KMS-11 (cell line): ENCODE measurements around the gene CTSG.

ENCODE experiments used
- H2AFZ ChIP-seq: fragments of 200-600 bp; sonication (generic); 2 replicates; pipeline ENCODE4 v1.6.1; 2016; ENCODE audit warnings: antibody characterized with exemption, mixed run types, low read depth
- H3K27ac ChIP-seq: fragments of 200-600 bp; sonication (generic); 2 replicates; pipeline ENCODE4 v1.6.1; 2016; ENCODE audit warnings: mild to moderate bottlenecking, mixed run types
- H3K27me3 ChIP-seq: fragments of 200-600 bp; sonication (generic); 2 replicates; pipeline ENCODE4 v1.6.1; 2017; ENCODE audit warnings: mild to moderate bottlenecking, low read depth, mixed run types, moderate library complexity; ENCODE audit not compliant: insufficient read depth
- H3K36me3 ChIP-seq: fragments of 200-600 bp; sonication (generic); 2 replicates; pipeline ENCODE4 v1.6.1; 2017; ENCODE audit warnings: mild to moderate bottlenecking, mixed run types; ENCODE audit not compliant: insufficient read depth
- H3K4me1 ChIP-seq: fragments of 200-600 bp; sonication (generic); 2 replicates; pipeline ENCODE4 v1.6.1; 2016; ENCODE audit warnings: mild to moderate bottlenecking, low read depth, mixed run types; ENCODE audit not compliant: poor library complexity, severe bottlenecking
- H3K4me2 ChIP-seq: fragments of 200-600 bp; sonication (generic); 2 replicates; pipeline ENCODE4 v1.7.0; 2016; ENCODE audit warnings: mild to moderate bottlenecking, mixed run types
- H3K4me3 ChIP-seq: fragments of 200-600 bp; sonication (generic); IDR thresholded peaks from 2 replicates; pipeline ENCODE4 v1.6.1; 2017; ENCODE audit warnings: low read depth, low read length, mixed read lengths; ENCODE audit not compliant: insufficient read depth
- H3K79me2 ChIP-seq: fragments of 200-600 bp; sonication (generic); 2 replicates; pipeline ENCODE4 v1.6.1; 2016; ENCODE audit warnings: low read depth, mixed run types; ENCODE audit not compliant: insufficient read depth
- H3K9ac ChIP-seq: fragments of 200-600 bp; sonication (generic); 2 replicates; pipeline ENCODE4 v1.6.1; 2016; ENCODE audit warnings: mild to moderate bottlenecking, mixed run types
- H4K20me1 ChIP-seq: fragments of 200-600 bp; sonication (generic); 2 replicates; pipeline ENCODE4 v1.6.1; 2016; ENCODE audit warnings: mild to moderate bottlenecking, mixed run types; ENCODE audit not compliant: insufficient read depth
- TF ChIP-seq, protein P1 (sequence below): fragments of 200-600 bp; sonication (generic); conservative IDR thresholded peaks from 2 replicates; pipeline ENCODE4 v1.6.1; 2017; ENCODE audit warnings: low read depth, mild to moderate bottlenecking, antibody characterized with exemption, low read length, moderate library complexity, mixed read lengths

CTSG gene

DNA sequence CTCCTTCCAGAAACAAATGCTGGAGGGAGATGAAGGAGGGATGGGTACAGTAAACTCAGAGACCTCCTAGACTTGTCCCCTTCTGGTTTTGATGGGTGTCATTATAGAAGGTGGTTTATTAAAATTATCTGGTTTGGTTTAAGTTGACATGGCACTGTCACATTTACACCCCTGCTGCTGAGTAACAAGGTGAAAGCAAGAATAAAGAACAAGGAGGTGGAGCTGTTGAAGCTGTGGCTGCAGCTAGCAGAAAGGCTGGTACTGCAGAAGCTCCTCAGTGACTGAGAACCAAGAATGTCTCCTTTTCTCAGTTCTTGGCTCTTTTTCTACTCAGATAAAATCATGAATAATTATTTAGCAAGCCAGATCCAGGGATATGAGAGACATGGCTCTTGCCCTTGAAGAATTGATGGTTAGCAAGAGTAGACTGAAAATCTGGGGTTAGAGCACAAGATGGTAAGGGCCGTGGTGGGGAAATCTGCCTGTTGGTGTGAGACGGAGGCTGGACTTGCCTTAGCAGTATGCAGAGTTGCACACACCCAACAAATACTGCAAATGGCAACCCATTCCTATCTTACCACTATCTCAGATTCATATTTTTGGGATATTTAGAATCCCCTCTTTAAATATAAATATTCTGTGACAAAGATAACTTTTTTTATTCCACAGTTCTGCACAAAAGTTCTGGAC, 33.8 kb upstream of the CTSG start, which contains the start of gene GZMH:
Gene GZMH, minus strand, starts transcription at position 31 of the 690 bp plus-strand sequence. CDS start 72 bp downstream, outside the sequence.
- no peak within 1 kb of the TSS for H3K4me3 ChIP-seq
- TF ChIP-seq, protein P1, sequence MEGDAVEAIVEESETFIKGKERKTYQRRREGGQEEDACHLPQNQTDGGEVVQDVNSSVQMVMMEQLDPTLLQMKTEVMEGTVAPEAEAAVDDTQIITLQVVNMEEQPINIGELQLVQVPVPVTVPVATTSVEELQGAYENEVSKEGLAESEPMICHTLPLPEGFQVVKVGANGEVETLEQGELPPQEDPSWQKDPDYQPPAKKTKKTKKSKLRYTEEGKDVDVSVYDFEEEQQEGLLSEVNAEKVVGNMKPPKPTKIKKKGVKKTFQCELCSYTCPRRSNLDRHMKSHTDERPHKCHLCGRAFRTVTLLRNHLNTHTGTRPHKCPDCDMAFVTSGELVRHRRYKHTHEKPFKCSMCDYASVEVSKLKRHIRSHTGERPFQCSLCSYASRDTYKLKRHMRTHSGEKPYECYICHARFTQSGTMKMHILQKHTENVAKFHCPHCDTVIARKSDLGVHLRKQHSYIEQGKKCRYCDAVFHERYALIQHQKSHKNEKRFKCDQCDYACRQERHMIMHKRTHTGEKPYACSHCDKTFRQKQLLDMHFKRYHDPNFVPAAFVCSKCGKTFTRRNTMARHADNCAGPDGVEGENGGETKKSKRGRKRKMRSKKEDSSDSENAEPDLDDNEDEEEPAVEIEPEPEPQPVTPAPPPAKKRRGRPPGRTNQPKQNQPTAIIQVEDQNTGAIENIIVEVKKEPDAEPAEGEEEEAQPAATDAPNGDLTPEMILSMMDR = no peak
- H3K36me3 ChIP-seq = no peaks in the 10 kb centered on the region
- no peaks in the 10 kb centered on the region for H4K20me1 ChIP-seq
- no peak within 1 kb of the TSS for H3K9ac ChIP-seq
- no peaks in the 10 kb centered on the region for H3K79me2 ChIP-seq
- H3K27me3 ChIP-seq = no peaks in the 10 kb centered on the region
- no peak within 1 kb of the TSS for H3K4me2 ChIP-seq
- H3K27ac ChIP-seq = no peak within 1 kb of the TSS
- H2AFZ ChIP-seq = no peak within 1 kb of the TSS
- peaks cover 88% of the 10 kb centered on the region for H3K4me1 ChIP-seq

DNA sequence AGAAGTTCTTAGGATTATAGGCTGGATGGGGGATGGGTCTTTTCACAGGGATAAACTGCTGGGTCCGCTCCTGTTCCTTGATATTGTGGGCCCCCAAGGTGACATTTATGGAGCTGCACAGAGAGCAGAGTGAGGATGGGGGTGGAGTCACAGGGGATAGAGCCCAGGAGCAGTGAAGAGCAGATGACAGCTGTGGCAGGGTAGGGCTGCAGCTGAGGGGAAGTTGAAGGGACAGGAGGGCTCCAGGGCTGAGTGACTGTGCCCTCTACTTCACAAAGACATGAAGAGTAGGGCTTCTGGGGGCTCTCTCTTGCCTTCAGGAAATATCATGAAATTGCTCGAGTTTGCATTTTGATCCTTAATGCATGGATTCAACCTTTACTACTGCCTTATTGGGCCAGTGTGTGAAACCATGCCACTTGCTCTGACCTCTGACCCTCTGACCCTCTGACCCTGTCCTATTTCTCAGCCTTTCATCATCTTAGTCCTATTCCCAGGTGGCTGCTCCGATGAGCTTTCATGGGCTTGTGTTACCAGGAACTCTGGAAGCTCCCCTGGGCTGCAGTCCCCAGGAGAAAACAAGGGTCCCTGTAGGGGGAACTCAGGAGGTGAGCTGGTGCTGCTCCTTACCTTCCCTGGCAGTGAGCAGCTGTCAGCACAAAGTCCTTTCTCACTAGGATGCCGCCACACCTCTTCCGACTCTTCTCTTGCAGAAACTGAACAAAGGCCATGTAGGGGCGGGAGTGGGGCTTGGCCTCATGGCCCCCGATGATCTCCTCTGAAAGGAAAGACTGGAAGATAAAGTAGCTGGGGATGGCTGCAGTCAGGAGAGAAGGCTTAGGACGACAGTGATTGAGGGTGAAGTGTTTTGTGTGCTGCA, 31.8 kb upstream of the CTSG start:
- Histone ChIP-seq H3K27ac (no peak overlapping the region), H4K20me1 (no peaks in the 10 kb centered on the region), H3K36me3 (no peaks in the 10 kb centered on the region), H3K79me2 (no peaks in the 10 kb centered on the region), H3K4me3 (no peak overlapping the region), H3K4me2 (peak overlapping the region; percentile 80), H2AFZ (no peak overlapping the region), H3K9ac (no peak overlapping the region), H3K27me3 (no peaks in the 10 kb centered on the region), H3K4me1 (peaks cover 71% of the 10 kb centered on the region)
- TF ChIP-seq, protein P1 = no peak

DNA sequence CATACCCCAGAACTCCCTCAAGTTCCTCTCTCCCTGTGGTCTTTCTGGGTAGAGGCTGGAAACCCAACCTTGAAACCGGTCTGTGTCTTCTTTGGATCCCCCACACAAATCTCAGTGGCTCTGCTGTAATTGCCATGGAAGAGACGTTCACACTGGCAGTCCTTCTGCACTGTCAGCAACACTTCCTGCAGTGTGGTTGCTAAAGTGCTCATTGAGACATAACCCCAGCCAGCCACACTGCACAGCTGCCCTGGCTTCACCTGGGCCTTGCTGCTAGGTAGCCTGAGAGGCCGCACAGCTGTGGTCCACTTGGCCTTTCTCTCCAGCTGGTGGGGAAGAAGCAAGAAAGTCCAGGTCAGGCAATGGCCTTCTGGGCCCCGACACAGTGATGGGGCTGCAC, 31.0 kb upstream of the CTSG start:
- H3K4me2 ChIP-seq = peak overlapping the region; percentile 80
- peak overlapping the region; percentile 72 for H3K27ac ChIP-seq
- peak overlapping the region; percentile 15; the same call in 1 of the 2 replicates for H3K9ac ChIP-seq
- peak overlapping the region; percentile 26; the same call in 1 of the 2 replicates for H2AFZ ChIP-seq
- no peak overlapping the region for H3K4me3 ChIP-seq
- no peaks in the 10 kb centered on the region for H3K36me3 ChIP-seq
- H3K27me3 ChIP-seq = no peaks in the 10 kb centered on the region
- TF ChIP-seq, protein P1 = no peak
- no peaks in the 10 kb centered on the region for H4K20me1 ChIP-seq
- H3K79me2 ChIP-seq = no peaks in the 10 kb centered on the region
- H3K4me1 ChIP-seq = peaks cover 63% of the 10 kb centered on the region

DNA sequence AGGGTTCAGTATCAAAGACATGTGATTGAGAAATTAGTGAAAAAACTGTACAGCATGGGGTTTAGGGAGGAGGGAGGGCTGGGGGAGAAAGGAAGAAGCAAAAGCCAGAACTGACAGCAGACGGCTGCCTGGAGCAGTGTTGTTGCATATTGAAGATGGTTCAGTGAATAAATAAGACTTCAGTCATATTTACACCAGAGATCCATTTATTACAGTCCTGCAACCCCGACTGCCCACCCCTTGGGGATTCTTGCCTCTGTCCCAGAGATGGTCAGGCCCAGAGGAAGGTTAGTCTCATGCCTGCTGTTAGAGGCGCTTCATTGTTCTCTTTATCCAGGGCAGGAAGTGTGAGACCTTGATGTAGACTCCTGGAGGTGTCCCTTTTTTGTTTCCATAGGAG, 30.2 kb upstream of the CTSG start:
- no peaks in the 10 kb centered on the region for H4K20me1 ChIP-seq
- H3K36me3 ChIP-seq = no peaks in the 10 kb centered on the region
- H3K27ac ChIP-seq = no peak overlapping the region
- H3K4me1 ChIP-seq = peaks cover 55% of the 10 kb centered on the region
- no peak overlapping the region for H3K4me3 ChIP-seq
- H2AFZ ChIP-seq = no peak overlapping the region
- TF ChIP-seq, protein P1 = no peak
- peak overlapping the region; percentile 80 for H3K4me2 ChIP-seq
- H3K27me3 ChIP-seq = no peaks in the 10 kb centered on the region
- no peaks in the 10 kb centered on the region for H3K79me2 ChIP-seq
- H3K9ac ChIP-seq = no peak overlapping the region
